Stimulated activated CD4-positive, alpha-beta T cell treated with anti-CD3 and anti-CD28 coated beads, Interleukin-12 subunit alpha, Interleukin-12 subunit beta, amount 100 ng/mL, for 48 hours (primary cell): Measurements from ENCODE around the gene ERH.

Experiments
- DNase-seq, 3 donors: peaks; one replicate each; pipeline ENCODE4 v3.0.0-alpha.2; 2020; ENCODE audit warnings: low read depth in 2 of 3, low spot score in 1 of 3

The ERH gene

GRCh38 chr14:69357544-69358200 is 40.4 kb downstream of the ERH start:
- DNase-seq = no peak

- DNase-seq = no peak
Measured at GRCh38 chr14:69356903-69357543, 41.1 kb downstream of the ERH start.

GRCh38 chr14:69355607-69356281 is 42.4 kb downstream of the ERH start:
- DNase-seq = no peak

GRCh38 chr14:69355154-69355597 is 42.9 kb downstream of the ERH start:
- DNase-seq = no peak

GRCh38 chr14:69354383-69355153 is 43.5 kb downstream of the ERH start:
- DNase-seq = peak; percentile 56 to 64 (median 62)

GRCh38 chr14:69353168-69353567 is 44.9 kb downstream of the ERH start:
- no peak for DNase-seq

GRCh38 chr14:69351911-69352310 is 46.2 kb downstream of the ERH start:
- no peak for DNase-seq

- DNase-seq = no peak
Measured at GRCh38 chr14:69351385-69351784, 46.7 kb downstream of the ERH start.

- DNase-seq = no peak
Measured at GRCh38 chr14:69350892-69351291, 47.2 kb downstream of the ERH start.

GRCh38 chr14:69349091-69349777 is 48.9 kb downstream of the ERH start:
- no peak for DNase-seq

GRCh38 chr14:69346710-69347109 is 51.4 kb downstream of the ERH start:
- no peak for DNase-seq

- DNase-seq = no peak
Measured at GRCh38 chr14:69345402-69345801, 52.7 kb downstream of the ERH start.

GRCh38 chr14:69344171-69344570 is 53.9 kb downstream of the ERH start:
- DNase-seq = no peak

- no peak for DNase-seq
Measured at GRCh38 chr14:69342928-69343525, 55.1 kb downstream of the ERH start.

- no peak for DNase-seq
Measured at GRCh38 chr14:69339426-69339825, 58.7 kb downstream of the ERH start.

GRCh38 chr14:69337984-69338383 is 60.1 kb downstream of the ERH start:
- DNase-seq = no peak

GRCh38 chr14:69335371-69335771 is 62.7 kb downstream of the ERH start:
- no peak for DNase-seq

- no peak for DNase-seq
Measured at GRCh38 chr14:69334576-69334975, 63.5 kb downstream of the ERH start.

- no peak for DNase-seq
Measured at GRCh38 chr14:69333791-69334337, 64.2 kb downstream of the ERH start.

- DNase-seq = no peak
Measured at GRCh38 chr14:69332782-69333395, 65.2 kb downstream of the ERH start.
